Neural cell (in vitro differentiated cells): Measurements from ENCODE around the gene SAMM50. TPM values are rescaled to one million over a fixed set of nuclear protein-coding genes. Genes with fewer than 3 reads are reported as not detected.

Source experiments
- H2AFZ ChIP-seq: fragments of 200-600, 300-800 bp; sonication (generic), shearing (Covaris generic); 2 replicates; pipeline ENCODE4 v1.6.0; 2014; ENCODE audit warnings: low read depth, mild to moderate bottlenecking, antibody characterized with exemption, low read length, moderate library complexity
- H3F3A ChIP-seq: fragments of 200-600 bp; shearing (Covaris generic); 2 replicates; pipeline ENCODE4 v1.6.1; 2016; ENCODE audit warnings: mild to moderate bottlenecking, moderate library complexity, mixed read lengths, antibody characterized with exemption, low read length; ENCODE audit not compliant: insufficient read depth, poor library complexity, severe bottlenecking
- H3K27ac ChIP-seq: fragments of 200-600, 300-800 bp; sonication (generic), shearing (Covaris generic); 2 replicates; pipeline ENCODE4 v1.5.1; 2014; ENCODE audit warnings: mild to moderate bottlenecking, low read length, moderate library complexity
- H3K27me3 ChIP-seq: fragments of 300-800, 200-600 bp; sonication (generic), shearing (Covaris generic); 2 replicates; pipeline ENCODE4 v1.6.0; 2014; ENCODE audit warnings: mild to moderate bottlenecking, low read depth, low read length, moderate library complexity; ENCODE audit not compliant: insufficient read depth
- H3K36me3 ChIP-seq: fragments of 300-800, 200-600 bp; sonication (generic), shearing (Covaris generic); 2 replicates; pipeline ENCODE4 v1.5.1; 2014; ENCODE audit warnings: mild to moderate bottlenecking, antibody characterized with exemption, low read length, moderate library complexity; ENCODE audit not compliant: insufficient read depth
- H3K4me2 ChIP-seq: fragments of 300-800, 200-600 bp; sonication (generic), shearing (Covaris generic); 2 replicates; pipeline ENCODE4 v1.6.0; 2014; ENCODE audit warnings: mild to moderate bottlenecking, low read length
- H3K4me3 ChIP-seq: fragments of 300-800, 200-600 bp; sonication (generic), shearing (Covaris generic); 2 replicates; pipeline ENCODE4 v1.5.1; 2014; ENCODE audit warnings: mild to moderate bottlenecking, low read length, moderate library complexity
- H3K79me2 ChIP-seq: fragments of 200-600 bp; shearing (Covaris generic); replicated peaks from 2 replicates; pipeline ENCODE4 v1.6.0; 2014; ENCODE audit warnings: mild to moderate bottlenecking, low read length, moderate library complexity; ENCODE audit not compliant: insufficient read depth
- H3K9ac ChIP-seq: fragments of 300-800, 200-600 bp; sonication (generic), shearing (Covaris generic); 2 replicates; pipeline ENCODE4 v1.6.1; 2016; ENCODE audit warnings: mild to moderate bottlenecking, low read length, mixed read lengths
- H3K9me2 ChIP-seq: fragments of 200-600 bp; shearing (Covaris generic); 2 replicates; pipeline ENCODE4 v1.6.1; 2016; ENCODE audit warnings: mild to moderate bottlenecking, low read length, mixed read lengths; ENCODE audit not compliant: insufficient read depth
- H3K9me3 ChIP-seq: fragments of 200-600, 300-800 bp; sonication (generic), shearing (Covaris generic); 2 replicates; pipeline ENCODE4 v1.6.1; 2016; ENCODE audit warnings: mild to moderate bottlenecking, mixed run types, low read length, moderate library complexity, mixed read lengths
- H4K20me1 ChIP-seq: fragments of 200-600 bp; shearing (Covaris generic); 2 replicates; pipeline ENCODE4 v1.6.1; 2016; ENCODE audit warnings: mild to moderate bottlenecking, mixed run types; ENCODE audit not compliant: insufficient read depth
- EP300 ChIP-seq: fragments of 450-650 bp; conservative IDR thresholded peaks from 2 replicates; pipeline ENCODE4 v1.6.1; 2014; ENCODE audit warnings: antibody characterized with exemption, mild to moderate bottlenecking, moderate library complexity; ENCODE audit not compliant: poor library complexity, severe bottlenecking
- EZH2 ChIP-seq: fragments of 200-600, 300-800 bp; shearing (Covaris generic), sonication (generic); IDR thresholded peaks from 2 replicates; pipeline ENCODE4 v1.6.1; 2014; ENCODE audit warnings: antibody characterized with exemption, low read length, borderline replicate concordance, mild to moderate bottlenecking; ENCODE audit not compliant: insufficient read depth, poor library complexity, severe bottlenecking
- MXI1 ChIP-seq: fragments of 450-650 bp; conservative IDR thresholded peaks from 2 replicates; pipeline ENCODE4 v1.6.1; 2014; ENCODE audit warnings: antibody characterized with exemption, mild to moderate bottlenecking; ENCODE audit not compliant: poor library complexity, severe bottlenecking
- POLR2AphosphoS5 ChIP-seq: IDR thresholded peaks from 2 replicates; pipeline ENCODE4 v1.6.1; 2012
- RAD21 ChIP-seq: fragments of 450-650 bp; conservative IDR thresholded peaks from 2 replicates; pipeline ENCODE4 v1.6.1; 2014; ENCODE audit warnings: antibody characterized with exemption, mild to moderate bottlenecking, moderate library complexity
- SMC3 ChIP-seq: fragments of 450-650 bp; conservative IDR thresholded peaks from 2 replicates; pipeline ENCODE4 v1.6.1; 2014; ENCODE audit warnings: antibody characterized with exemption, mild to moderate bottlenecking, moderate library complexity; ENCODE audit not compliant: poor library complexity
- TAF1 ChIP-seq: IDR thresholded peaks from 2 replicates; pipeline ENCODE4 v1.6.1; 2012; ENCODE audit warnings: low read depth
- polyA plus RNA-seq: library from polyadenylated mRNA; depleted of rRNA; stranded (reverse); fragments of >200 nt; gene quantifications from 2 replicates; pipeline ENCODE4 v1.2.3, GENCODE V29; 2014
- TF ChIP-seq, protein P1 (sequence below): fragments of 450-650 bp; IDR thresholded peaks from 2 replicates; pipeline ENCODE4 v1.5.1; 2014; ENCODE audit warnings: antibody characterized with exemption, mild to moderate bottlenecking, moderate library complexity; ENCODE audit not compliant: poor library complexity, severe bottlenecking
- TF ChIP-seq, protein P2 (sequence below): IDR thresholded peaks from 2 replicates; pipeline ENCODE4 v1.6.1; 2012; ENCODE audit warnings: borderline replicate concordance

SAMM50 gene
- polyA plus RNA-seq, 1 donor from 2014 or later, result 38.1 TPM

DNA sequence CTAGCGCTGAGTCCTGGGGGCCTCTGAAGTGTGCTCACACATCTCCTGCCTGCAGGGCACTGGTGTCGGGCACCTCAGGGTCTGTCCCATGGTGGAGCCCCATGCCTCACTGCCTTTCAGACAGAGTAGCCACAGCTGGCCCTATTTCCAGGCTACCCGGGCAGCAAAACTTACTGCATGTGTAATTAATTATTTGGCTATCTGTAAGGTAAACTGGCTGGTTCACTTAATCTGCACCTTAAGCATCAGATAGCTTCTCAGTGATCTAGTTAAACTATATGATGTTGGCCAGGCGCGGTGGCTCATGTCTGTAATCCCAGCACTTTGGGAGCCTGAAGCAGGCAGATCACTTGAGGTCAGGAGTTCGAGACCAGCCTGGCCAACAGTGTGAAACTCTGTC lies 26.3 kb upstream of the SAMM50 start:
- Histone ChIP-seq H3F3A (no peaks in the 10 kb centered on the region), H3K27me3 (no peaks in the 10 kb centered on the region), H3K36me3 (no peaks in the 10 kb centered on the region), H3K9me2 (no peaks in the 10 kb centered on the region), H3K27ac (no peak overlapping the region), H4K20me1 (no peaks in the 10 kb centered on the region), H2AFZ (no peak overlapping the region), H3K79me2 (no peaks in the 10 kb centered on the region), H3K4me3 (no peak overlapping the region), H3K4me2 (no peak overlapping the region), H3K9me3 (no peaks in the 10 kb centered on the region), H3K9ac (no peak overlapping the region)
- no peak for TF ChIP-seq TAF1
- no peak for TF ChIP-seq SMC3
- TF ChIP-seq MXI1, result no peak
- TF ChIP-seq, protein P1, sequence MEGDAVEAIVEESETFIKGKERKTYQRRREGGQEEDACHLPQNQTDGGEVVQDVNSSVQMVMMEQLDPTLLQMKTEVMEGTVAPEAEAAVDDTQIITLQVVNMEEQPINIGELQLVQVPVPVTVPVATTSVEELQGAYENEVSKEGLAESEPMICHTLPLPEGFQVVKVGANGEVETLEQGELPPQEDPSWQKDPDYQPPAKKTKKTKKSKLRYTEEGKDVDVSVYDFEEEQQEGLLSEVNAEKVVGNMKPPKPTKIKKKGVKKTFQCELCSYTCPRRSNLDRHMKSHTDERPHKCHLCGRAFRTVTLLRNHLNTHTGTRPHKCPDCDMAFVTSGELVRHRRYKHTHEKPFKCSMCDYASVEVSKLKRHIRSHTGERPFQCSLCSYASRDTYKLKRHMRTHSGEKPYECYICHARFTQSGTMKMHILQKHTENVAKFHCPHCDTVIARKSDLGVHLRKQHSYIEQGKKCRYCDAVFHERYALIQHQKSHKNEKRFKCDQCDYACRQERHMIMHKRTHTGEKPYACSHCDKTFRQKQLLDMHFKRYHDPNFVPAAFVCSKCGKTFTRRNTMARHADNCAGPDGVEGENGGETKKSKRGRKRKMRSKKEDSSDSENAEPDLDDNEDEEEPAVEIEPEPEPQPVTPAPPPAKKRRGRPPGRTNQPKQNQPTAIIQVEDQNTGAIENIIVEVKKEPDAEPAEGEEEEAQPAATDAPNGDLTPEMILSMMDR, result no peak

DNA sequence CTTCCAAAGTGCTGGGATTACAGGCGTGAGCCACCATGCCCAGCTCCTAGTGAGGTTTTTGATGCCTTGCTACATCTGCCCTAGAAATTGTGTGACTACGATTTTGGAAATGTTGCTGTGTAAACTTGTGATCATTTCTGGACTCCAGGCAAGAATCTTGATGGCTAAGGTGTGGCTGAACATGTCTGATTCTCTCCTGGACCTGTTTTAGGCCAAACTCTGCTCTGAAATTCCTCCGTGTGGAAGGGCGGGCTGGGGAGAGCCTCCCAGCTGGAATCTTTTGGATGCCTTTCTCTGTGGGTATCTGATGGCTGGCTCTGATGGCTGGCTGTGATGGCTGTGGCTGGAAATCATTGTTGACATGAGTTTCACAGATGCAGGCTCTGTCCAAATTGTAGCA lies 23.5 kb upstream of the SAMM50 start:
- Histone ChIP-seq H3K36me3 (no peaks in the 10 kb centered on the region), H3K4me3 (no peak overlapping the region), H3K27ac (no peak overlapping the region), H2AFZ (no peak overlapping the region), H3K27me3 (no peaks in the 10 kb centered on the region), H3K9me2 (no peaks in the 10 kb centered on the region), H3K9me3 (no peaks in the 10 kb centered on the region), H3K79me2 (no peaks in the 10 kb centered on the region), H3K9ac (no peak overlapping the region), H3K4me2 (no peak overlapping the region), H4K20me1 (no peaks in the 10 kb centered on the region), H3F3A (no peaks in the 10 kb centered on the region)
- TF ChIP-seq, protein P2, sequence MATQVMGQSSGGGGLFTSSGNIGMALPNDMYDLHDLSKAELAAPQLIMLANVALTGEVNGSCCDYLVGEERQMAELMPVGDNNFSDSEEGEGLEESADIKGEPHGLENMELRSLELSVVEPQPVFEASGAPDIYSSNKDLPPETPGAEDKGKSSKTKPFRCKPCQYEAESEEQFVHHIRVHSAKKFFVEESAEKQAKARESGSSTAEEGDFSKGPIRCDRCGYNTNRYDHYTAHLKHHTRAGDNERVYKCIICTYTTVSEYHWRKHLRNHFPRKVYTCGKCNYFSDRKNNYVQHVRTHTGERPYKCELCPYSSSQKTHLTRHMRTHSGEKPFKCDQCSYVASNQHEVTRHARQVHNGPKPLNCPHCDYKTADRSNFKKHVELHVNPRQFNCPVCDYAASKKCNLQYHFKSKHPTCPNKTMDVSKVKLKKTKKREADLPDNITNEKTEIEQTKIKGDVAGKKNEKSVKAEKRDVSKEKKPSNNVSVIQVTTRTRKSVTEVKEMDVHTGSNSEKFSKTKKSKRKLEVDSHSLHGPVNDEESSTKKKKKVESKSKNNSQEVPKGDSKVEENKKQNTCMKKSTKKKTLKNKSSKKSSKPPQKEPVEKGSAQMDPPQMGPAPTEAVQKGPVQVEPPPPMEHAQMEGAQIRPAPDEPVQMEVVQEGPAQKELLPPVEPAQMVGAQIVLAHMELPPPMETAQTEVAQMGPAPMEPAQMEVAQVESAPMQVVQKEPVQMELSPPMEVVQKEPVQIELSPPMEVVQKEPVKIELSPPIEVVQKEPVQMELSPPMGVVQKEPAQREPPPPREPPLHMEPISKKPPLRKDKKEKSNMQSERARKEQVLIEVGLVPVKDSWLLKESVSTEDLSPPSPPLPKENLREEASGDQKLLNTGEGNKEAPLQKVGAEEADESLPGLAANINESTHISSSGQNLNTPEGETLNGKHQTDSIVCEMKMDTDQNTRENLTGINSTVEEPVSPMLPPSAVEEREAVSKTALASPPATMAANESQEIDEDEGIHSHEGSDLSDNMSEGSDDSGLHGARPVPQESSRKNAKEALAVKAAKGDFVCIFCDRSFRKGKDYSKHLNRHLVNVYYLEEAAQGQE, result no peak
- TF ChIP-seq, protein P1, result no peak
- TF ChIP-seq POLR2AphosphoS5 (no peak), MXI1 (no peak), EP300 (no peak), TAF1 (no peak), RAD21 (no peak), SMC3 (no peak), EZH2 (no peak)
